Activated effector memory CD4-positive, alpha-beta T cell treated with anti-CD3 and anti-CD28 coated beads, Interleukin-2, amount 50 U/mL, for 16 hours (primary cell): ENCODE measurements around the gene CCSER2.
"Not testable (repeated sequence)": the region's sequence is repeated elsewhere in the genome, so short reads cannot be mapped to it uniquely, and the experiment has no call there.

ENCODE experiments used
- DNase-seq: peaks from one replicate; pipeline ENCODE4 v3.0.0-alpha.2; 2020

CCSER2 gene

DNA sequence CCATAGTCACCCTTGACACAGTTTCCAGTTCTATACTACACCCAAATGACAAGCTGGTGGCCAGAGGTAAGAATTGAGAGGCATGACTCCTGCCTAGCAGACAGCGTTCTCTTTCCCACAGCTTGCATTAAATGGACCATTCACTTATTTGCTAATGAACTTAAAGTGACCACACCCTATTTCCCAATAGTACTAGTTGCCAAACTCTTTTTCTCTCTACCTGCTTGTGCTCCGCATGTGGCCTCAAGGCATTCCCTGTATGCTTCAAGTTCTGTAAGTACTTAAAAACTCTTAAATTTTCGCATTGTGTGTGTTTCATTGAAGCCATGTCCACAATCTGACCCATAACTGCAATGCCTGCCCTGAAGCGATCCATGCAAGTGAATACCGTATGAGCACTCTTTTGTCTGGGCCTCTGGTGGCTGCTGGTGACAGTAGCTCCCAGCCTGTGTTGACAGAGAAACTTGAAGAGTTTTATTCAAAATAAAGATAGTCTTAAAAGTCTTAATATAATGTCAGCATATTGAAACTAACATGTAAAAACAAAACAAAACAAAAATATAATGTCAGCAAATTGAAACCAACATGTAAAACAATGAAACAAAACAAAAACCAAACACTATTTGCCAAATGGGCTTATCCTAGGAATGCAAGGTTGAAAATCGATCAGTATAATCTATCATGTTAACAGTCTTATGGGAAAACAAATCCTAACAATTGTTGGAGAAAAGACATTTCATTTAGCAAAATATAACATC, 73.6 kb downstream of the CCSER2 start:
- no peak for DNase-seq

DNA sequence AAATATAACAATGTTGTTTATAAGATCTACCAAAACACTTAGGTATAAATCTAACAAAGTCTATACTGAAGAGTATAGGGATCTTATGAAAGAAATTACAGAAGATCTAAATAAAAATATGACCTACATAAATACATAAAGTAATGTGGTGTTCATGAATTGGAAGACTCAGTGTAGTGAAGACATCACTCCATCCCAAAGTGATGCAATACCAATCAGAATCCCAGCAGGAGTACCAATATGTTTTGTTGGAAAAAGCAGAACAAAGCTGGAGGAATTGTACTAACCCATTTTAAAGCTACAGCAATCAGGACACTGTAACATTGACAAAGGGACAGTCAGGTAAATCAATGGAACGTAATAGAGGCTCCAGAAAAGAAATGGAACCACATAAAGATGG, 76.4 kb downstream of the CCSER2 start:
- DNase-seq: no peak

DNA sequence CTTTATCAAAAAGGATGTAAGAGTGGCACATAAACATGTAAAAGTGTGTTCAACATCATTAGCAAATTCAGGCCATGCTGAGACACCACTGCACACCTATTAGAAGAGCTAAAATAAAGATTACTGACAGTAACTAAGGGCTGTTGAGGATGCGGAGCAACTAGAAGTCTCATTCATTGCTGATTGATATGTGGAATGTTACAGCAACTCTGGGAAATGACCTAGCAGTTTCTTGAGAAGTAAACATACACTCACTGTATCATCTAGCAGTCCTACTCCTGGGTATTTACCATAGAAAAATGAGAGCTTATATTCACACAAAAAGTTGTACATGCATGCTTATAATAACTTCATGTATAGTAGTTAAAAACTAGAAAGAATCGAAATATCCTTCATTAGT, 77.3 kb downstream of the CCSER2 start:
- no peak for DNase-seq

- DNase-seq: no peak
Measured at GRCh38 chr10:84406561-84406960, 78.2 kb downstream of the CCSER2 start.

- no peak for DNase-seq
Measured at GRCh38 chr10:84407388-84408049, 79.1 kb downstream of the CCSER2 start.

- no peak for DNase-seq
Measured at GRCh38 chr10:84412482-84412881, 84.1 kb downstream of the CCSER2 start.

GRCh38 chr10:84414110-84414509, 85.7 kb downstream of the CCSER2 start:
- not testable (repeated sequence) for DNase-seq

- DNase-seq: no peak
Measured at GRCh38 chr10:84415539-84416244, 87.3 kb downstream of the CCSER2 start.

DNA sequence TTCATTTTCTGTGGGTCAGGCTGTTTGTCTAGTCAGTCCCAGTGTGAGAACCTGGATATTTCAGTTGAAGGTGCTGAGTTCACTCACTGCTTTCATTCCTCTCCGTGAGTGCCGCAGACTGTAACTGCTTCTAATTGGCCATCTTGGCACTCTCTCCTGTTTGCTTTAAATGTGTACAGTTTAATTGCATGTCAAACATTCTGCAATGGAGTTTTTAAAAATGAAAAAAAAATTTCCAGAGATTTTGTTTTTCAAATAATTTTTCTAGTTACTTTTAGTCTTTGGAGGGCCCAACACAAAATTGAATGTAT, 87.8 kb downstream of the CCSER2 start:
- DNase-seq: no peak

GRCh38 chr10:84423719-84424118, 95.3 kb downstream of the CCSER2 start:
- no peak for DNase-seq

DNA sequence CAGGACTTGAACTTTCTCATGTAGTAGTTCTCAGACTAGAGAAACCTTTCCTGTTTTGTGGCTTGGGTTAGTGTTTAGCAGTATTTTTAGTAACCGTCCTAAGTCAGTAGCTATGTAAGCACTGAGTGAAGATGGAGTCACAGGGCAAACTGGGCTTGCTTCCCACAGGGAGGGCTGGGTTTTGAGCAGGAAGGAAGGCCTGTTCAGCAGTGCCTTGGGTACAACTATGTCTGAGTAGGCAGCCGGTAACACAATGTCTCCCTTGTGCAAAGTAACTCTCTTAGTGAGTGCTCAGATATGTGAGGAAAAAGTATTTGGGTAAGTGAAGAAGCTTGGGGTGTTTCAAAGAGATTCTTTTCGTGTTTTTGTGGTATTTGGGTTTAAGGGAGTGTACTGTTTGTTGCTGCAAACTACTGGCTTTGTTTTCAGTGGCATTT, 96.4 kb downstream of the CCSER2 start:
- DNase-seq: no peak

DNA sequence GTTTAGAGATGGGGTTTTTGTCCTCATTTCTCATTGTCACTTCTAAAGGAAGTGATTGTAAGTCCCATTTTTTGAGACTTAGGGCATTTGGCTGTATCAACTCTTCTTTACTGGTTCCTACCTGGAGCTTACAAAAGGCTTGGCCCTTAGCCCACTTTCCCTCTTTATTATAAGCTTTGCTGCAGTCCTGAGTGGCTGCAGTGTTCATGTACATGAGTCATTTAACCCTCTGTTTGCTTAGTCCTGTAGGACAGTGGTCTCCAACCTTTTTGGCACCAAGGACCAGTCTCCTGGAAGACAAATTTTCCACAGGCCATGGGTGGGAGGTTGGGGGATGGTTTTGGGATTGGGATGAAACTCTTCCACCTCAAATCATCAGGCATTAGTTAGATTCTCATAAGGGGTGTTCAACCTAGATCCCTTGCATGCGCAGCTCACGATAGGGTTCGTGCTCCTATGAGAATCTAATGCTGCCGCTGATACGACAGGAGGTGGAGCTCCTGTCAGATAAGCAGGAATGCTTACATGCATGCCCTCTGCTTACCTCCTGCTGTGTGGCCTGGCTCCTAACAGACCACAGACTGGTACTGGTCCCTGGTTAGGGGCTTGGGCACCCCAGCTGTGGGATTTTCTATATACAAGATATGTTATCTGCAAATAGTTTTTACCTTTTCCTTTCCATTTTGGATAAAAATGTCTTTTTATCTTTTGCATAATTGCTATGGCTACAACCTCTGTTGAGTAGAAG, 99.7 kb downstream of the CCSER2 start:
- no peak for DNase-seq

DNA sequence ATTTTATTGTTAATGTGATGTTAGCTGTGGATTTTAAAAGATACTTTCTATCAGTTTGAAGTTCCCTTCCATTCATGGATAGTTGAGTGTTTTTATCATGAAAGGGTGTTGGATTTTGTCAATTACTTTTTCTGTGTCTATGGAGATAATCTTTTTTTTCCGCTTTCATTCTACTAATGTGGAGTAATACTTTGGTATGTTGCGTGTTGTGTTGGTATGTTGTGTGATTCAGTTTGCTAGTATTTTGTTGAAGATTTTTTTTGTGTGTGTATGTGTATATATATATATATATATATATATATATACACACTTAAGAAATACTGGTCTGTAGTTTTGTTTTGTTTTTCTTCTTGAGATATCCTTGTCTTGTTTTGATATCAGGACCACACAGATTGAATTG, 100.3 kb downstream of the CCSER2 start:
- no peak for DNase-seq

DNA sequence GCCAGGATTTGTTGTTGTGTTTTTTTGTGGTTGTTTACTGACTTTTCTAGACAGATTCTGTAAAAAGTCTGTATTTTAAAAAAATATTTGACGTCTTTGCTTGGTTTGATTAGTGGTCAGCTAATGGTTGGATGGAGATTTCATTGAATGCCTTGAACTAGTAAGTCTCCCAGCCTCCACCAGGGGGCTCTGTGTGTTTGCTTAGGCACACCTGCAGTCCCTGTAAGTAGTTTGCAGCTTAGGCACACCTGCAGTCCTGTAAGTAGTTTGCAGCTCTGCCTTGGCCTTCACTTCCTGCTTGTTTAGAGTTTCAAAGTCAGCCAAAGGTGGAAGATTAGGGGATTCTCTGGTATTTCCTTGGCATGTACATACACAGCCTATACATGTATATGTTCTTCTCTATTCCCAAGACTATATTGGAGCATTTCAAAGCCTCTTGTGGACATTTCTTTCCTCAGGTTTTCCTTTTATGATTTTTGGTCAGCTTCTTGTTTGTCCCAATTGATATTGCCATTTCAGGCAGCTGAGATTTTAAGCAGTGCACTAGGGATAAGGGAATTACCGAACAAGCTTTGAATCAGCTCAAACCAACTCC, 101.6 kb downstream of the CCSER2 start:
- peak; percentile 87 for DNase-seq

DNA sequence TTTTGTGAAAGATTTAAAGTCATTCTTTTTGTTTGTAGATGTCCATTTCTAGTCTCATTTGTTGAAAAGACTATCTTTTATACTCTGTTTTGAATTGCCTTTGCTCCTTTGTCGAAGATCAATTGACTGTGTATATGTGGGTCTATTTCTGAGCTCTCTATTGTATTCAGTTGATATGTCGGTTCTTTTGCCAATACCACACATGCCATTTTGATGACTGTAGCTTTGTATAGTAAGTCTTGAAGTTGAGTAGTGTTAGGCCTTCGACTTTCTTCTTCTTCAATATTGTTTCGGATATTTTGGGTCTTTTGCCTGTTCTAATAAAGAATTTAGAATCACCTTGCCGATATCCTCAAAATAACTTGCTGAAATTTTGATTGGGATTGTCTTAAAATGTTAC, 104.5 kb downstream of the CCSER2 start:
- no peak for DNase-seq

GRCh38 chr10:84440781-84441180, 112.4 kb downstream of the CCSER2 start:
- no peak for DNase-seq

GRCh38 chr10:84447701-84448400, 119.5 kb downstream of the CCSER2 start:
- DNase-seq: no peak

DNA sequence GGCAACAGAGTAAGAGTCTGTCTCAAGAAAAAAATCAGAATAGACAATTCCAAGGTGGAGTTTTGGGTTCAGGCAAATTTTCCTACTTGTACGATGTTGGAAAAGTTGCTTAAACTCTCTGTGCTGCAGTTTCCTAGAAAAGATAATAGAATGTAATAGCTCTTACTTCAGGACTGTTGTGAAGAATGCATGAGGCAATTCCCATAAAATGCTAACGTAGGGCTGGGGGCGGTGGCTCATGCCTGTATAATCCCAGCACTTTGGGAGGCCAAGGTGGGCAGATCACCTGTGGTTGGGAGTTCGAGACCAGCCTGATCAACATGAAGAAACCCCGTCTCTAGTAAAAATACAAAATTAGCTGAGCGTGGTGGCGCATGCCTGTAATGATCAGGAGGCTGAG, 121.0 kb downstream of the CCSER2 start:
- DNase-seq: not testable (repeated sequence)

DNA sequence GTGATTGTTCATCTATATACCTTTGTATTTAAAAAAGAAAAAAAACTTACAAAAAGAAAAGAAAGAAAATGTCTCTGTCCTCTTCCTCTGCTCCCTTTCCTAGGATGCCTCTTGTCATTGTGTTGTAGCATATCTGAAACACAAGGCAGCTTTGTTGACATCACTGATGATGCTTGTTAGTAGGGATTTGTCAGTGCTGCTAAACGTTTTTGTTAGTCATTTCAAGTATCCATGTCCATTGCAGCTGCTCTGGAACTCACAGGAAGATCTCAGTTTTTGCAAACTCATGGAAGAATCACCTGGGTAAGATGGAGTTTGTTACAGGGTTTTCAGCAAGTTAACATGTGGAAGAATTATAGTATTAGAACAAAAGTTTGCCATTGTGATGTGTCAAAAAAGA, 123.6 kb downstream of the CCSER2 start:
- DNase-seq: no peak

GRCh38 chr10:84453303-84453702, 124.9 kb downstream of the CCSER2 start:
- no peak for DNase-seq

- DNase-seq: no peak
Measured at GRCh38 chr10:84456126-84456525, 127.7 kb downstream of the CCSER2 start.

DNA sequence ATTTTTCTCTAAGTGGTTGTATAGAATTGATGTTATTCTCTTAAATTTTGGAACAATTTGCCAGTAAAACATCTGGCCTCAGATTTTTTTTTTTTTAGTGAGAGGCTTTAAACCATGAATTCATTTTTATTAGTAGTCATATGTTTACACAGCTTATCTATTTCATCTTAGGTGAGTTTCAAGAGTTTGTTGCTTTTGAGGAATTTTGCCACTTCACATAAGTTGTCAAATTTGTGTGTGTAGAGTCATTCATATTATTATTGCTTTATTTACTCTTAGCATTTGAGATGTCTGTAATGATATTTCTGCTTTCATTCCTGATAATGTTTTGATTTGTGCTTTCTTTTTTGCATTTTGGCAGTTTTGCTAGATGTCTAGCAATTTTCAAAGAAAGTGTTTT, 132.1 kb downstream of the CCSER2 start:
- DNase-seq: no peak
